Eye (tissue), 1 donor: Measurements from ENCODE around the gene ERBB2.

Experiments used
- DNase-seq: peaks from one replicate; pipeline ENCODE4 v3.0.0-alpha.2; 2015

Gene ERBB2

GRCh38 chr17:39666231-39666600 lies 33.6 kb upstream of the ERBB2 start:
- no peak for DNase-seq

- DNase-seq = no peak
Observed at GRCh38 chr17:39666601-39667261, 33.1 kb upstream of the ERBB2 start.

- DNase-seq = peak; percentile 60
Observed at GRCh38 chr17:39667262-39667944, 32.5 kb upstream of the ERBB2 start.

DNA sequence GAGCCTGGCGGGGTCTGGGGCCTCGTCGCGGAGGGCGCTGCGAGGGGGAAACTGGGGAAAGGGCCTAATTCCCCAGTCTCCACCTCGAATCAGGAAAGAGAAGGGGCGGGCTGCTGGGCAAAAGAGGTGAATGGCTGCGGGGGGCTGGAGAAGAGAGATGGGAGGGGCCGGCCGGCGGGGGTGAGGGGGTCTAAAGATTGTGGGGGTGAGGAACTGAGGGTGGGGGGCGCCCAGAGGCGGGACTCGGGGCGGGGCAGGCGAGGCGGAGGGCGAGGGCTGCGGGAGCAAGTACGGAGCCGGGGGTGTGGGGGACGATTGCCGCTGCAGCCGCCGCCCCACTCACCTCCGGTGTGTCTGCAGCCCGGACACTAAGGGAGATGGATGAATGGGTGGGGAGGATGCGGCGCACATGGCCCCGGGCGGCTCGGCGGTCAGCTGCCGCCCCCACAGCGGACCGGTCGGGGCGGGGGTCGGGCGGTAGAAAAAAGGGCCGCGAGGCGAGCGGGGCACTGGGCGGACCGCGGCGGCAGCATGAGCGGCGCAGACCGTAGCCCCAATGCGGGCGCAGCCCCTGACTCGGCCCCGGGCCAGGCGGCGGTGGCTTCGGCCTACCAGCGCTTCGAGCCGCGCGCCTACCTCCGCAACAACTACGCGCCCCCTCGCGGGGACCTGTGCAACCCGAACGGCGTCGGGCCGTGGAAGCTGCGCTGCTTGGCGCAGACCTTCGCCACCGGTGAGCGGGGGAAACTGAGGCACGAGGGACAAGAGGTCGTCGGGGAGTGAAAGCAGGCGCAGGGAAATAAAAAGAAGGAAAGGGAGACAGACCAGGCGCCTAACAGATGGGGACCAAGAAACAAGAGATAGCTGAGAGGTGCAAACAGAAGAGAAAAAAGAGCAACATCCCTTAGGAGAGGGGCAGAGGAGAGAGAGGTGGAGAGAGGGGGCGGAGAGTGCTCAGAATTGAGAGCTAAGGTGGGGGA lies 31.6 kb upstream of the ERBB2 start, which contains the start of gene PNMT:
TSS of gene PNMT (plus strand) at position 509 of the 980 bp plus-strand sequence. CDS start at position 532, 23 bp downstream.
- DNase-seq = peak; percentile 87

- DNase-seq = no peak
Observed at GRCh38 chr17:39669897-39670735, 29.7 kb upstream of the ERBB2 start.

GRCh38 chr17:39670746-39671145 lies 29.1 kb upstream of the ERBB2 start:
- DNase-seq = no peak

DNA sequence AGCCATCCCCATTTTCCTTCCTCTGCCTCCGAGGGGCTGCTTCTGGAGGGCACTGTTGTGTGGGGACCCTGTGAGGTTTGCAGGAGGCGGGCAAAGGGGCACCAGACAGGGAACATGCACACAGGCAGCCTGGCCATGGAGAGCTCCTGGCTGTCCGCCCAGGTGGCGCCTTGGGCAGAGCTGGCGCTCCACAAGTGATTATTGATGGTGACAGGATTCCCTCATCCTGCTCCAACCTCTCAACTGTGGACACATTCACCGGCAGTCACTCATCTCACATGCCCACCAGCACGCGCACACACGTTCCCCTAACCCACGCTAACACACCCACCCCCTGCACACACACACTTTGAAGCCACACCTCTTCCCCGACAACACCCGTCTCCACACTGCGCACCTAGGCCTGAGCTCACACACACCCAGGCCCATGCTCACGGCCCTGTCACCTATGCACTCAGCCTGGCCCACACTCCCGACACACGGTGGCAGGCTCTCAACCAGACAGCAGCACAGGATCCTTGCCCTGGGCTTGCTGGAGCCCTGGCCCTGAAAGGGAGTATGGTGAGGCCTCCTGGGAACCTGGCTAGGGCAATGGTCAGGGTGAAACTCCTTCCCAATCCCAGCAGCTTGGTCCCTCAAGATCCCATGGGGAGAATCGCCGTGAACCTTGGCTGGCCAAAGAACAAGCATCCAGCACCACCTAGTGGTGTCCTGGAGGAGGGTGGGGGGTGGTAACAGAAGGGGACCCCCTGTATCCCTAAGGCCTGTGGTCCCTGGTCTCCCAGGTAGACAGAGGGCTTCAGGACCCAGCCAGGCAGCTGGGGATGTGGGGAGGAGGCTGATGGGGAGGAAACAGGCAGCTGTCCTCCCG lies 28.0 kb upstream of the ERBB2 start:
- DNase-seq = peak; percentile 66

DNA sequence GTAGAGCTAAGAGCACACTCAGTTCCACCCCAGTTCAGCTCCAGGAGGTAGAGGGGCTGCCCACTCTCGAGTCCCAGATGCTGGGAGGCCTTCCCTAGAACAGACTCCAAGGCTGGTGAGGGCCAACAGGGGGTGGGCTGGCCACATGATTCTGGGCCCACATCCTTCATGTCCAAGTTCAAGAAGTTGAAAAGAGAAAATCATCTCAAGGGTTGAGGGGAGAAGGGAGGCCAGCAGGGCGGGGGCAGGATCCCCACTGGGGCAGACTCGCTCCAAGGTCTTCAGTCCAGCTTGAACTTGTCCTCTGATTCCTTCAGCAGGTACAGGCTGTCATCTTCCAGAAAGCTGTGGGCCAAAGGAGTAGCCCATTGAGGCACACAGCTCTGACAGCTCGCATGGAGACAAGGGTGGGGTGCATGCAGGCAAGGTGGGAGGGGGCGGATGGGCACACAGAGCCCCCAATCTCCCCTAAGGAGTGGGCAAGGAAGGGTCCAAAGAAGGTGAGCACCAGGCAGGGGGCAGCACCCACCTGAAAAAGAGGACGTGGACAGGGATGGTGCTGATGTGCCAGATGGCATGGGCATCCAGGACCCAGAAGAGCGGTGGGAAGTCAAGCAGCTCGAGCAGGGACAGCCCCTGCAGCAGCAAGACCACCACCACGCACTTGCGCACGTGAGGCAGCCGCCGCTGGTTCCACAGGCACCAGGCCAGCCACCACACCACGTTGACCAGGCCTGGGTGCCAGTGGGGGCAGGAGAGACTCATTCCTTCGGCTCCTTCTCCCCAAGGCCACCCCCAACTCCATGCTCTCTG lies 27.1 kb upstream of the ERBB2 start:
- DNase-seq = no peak

DNA sequence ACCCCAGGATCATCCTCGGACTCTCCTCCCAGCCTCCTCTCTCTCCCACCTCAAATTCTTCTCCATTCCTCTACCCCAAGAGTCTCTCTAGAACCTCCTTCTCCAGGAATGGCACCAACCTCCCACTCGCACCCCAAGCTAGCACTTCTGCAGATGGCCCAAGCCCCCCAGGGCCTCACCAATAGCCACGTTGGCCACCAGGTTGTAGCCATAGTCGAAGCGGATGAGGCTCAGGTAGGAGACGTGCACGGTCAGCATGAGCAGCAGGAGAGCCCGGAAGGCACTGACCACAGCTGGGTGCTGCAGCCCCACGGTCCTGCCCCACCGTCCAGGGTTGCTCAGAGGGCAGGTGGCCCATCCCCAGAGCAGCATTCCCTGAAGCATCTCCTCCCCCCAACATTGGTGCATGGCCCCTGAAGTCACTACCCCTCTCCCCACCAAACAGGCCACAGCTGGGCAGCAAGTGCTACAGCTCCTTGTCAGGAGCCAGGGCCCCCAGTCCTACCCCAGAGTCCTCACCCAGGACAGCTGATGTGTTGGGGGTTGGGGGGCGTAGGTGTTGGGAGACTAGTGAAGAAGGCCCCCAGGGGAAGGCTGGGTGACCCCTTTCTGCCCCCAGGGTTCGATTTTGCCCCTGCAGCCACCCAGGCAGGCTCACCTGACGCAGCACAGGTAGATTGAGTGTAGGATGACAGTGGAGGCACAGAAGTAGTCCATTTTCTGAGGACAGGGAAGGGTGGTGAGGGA lies 26.4 kb upstream of the ERBB2 start:
- no peak for DNase-seq

- DNase-seq = no peak
Observed at GRCh38 chr17:39674179-39674578, 25.7 kb upstream of the ERBB2 start.

- DNase-seq = no peak
Observed at GRCh38 chr17:39674702-39675389, 25.0 kb upstream of the ERBB2 start.

GRCh38 chr17:39675390-39676082 lies 24.3 kb upstream of the ERBB2 start:
- DNase-seq = no peak

DNA sequence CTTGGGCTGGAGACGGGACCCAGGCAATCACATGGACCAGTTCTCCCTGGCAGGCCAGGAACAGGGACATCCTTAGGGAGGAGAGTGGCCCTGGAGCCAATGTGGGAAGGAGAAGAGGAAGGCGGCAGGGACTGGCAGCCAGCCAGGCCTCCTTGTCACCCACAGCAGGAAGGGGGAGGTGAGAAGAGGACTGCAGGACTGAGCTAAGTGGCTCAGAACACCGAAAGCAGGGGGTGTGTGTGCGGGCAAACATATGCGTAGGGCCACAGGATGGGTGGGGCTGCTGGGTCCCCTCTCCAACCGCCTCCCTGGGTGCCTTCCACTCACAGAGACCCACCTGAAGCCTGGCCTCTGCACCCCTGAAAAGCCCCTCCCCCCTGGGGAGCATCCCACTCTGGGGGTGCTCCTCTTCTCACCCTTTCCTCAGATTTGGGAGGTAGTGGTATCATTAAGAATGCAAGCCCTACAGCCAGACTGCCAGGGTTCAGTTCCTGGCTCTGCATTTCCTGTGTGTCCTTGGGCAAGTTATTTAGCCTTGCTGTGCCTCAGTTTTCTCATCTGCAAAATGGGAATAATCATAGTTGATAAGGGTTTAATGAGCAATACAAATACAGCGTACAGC lies 23.6 kb upstream of the ERBB2 start:
- no peak for DNase-seq

DNA sequence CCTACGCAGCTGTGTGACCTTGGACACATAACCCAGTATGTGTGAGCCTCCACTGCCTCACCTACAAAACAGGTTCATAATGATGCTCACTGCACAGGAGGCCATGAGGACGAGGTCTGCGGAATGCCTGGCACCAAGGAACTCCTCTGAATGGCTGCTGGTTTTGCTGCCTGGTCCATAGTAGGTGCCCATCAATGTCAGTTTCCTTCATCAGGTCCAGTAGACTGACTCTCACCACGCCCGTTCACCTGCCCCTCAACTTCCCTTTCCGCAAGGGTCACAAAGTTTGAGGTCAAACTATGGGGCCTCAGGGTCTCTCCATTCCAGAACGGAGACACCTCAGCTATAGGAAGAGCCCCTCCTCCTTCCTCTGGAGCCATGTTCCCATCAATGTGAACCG lies 22.8 kb upstream of the ERBB2 start:
- DNase-seq = no peak

DNA sequence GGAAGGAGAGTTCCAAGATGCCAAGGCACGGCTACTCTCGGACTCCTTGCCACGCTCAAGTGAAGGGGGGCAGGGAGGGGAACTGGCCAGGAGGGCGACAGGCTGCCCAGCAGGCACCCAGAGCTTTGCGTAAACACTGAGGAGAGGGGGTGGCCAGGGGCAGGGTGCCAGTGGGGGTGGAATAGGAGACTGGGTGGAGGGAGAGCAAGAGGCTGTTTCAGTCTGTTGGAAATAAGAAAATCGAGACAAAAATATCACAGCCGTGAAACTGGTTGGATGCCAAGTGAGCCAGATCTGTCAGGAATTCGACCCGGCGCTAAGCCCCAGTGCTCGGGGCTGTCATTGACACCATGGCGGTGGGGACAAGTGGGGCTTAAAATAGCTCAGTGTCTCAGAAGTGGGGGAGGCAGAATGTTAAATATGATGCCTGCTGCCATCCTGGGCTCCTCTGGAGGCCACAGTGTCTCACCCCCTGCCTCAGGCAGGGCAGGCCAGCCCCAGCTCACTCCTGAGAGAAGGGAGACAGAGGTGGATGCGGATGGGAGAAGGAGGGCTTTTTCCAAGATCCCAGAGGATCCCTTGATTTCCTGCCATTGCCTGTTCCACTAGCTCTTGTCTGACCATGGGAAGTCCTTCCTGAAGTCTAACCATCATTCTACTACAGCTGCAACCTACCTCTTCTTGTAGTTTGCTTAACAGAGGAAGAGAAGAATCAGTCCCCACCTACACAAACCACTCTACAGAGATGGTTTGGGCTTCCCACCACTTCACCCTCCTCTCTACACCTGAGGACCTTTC lies 22.1 kb upstream of the ERBB2 start:
- DNase-seq = peak; percentile 55

DNA sequence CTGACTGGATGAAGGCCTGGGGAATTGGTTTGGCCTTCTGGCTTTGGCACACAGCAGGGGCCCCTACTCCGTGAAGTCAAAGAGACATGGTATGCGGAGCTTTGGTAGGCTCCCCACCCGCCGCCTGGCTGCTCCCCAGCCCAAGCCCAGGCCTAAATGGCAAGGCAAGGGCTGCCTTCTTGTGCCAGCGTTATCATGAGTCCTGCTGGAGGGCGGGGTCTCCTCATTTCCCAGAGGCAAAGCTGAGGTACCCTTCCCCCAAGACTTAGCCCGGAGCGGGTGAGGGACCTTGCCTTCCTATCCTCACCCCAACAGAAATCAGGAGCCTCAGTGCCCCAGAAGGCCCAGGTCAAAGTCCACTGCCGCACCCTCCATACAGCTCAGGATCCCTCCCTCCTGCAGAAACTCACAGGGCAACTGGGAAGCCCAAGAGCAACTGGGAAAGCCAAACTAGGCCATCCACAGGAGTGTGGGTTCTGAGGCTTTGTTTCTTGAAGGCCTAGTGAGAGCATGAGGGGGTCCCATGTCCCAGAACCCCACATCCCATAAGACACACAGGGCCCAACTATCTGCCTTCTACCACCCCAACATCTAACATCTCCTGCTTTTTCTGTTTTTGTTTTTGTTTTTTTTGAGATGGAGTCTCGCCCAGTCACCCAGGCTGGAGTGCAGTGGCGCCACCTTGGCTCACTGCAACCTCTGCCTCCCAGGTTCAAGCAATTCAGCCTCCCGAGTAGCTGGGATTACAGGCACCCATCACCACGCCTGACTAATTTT lies 21.3 kb upstream of the ERBB2 start:
- no peak for DNase-seq
